GM19099 (cell line): ENCODE measurements around the gene EPS8L1.

Source experiments
- POLR2A ChIP-seq: IDR thresholded peaks from 3 replicates; pipeline ENCODE4 v1.6.1; 2011; ENCODE audit warnings: low read depth; ENCODE audit not compliant: insufficient read length; ENCODE audit errors: extremely low read depth

EPS8L1 gene

GRCh38 chr19:55047951-55048350 is 27.7 kb upstream of the EPS8L1 start:
- no peak for TF ChIP-seq POLR2A

- no peak for TF ChIP-seq POLR2A
Observed at GRCh38 chr19:55048446-55048845, 27.2 kb upstream of the EPS8L1 start.

GRCh38 chr19:55050749-55051532 is 24.7 kb upstream of the EPS8L1 start:
- TF ChIP-seq POLR2A: no peak

- TF ChIP-seq POLR2A: no peak
Observed at GRCh38 chr19:55053735-55054134, 21.9 kb upstream of the EPS8L1 start.

GRCh38 chr19:55056827-55057226 is 18.8 kb upstream of the EPS8L1 start:
- TF ChIP-seq POLR2A: no peak

- no peak for TF ChIP-seq POLR2A
Observed at GRCh38 chr19:55058781-55059610, 16.7 kb upstream of the EPS8L1 start.

GRCh38 chr19:55062735-55063491 is 12.8 kb upstream of the EPS8L1 start, which contains the start of gene RDH13:
RDH13 (minus strand) TSS chr19:55063148; CDS start chr19:55063032, 116 bp downstream.
- peak; percentile 63 for TF ChIP-seq POLR2A

GRCh38 chr19:55063492-55063843 is 12.2 kb upstream of the EPS8L1 start:
- TF ChIP-seq POLR2A: no peak

GRCh38 chr19:55066107-55066709 is 9.5 kb upstream of the EPS8L1 start:
- no peak for TF ChIP-seq POLR2A

GRCh38 chr19:55067869-55068268 is 7.8 kb upstream of the EPS8L1 start:
- no peak for TF ChIP-seq POLR2A

- TF ChIP-seq POLR2A: no peak
Observed at GRCh38 chr19:55068950-55069864, 6.5 kb upstream of the EPS8L1 start.

- TF ChIP-seq POLR2A: no peak
Observed at GRCh38 chr19:55069865-55070197, 5.8 kb upstream of the EPS8L1 start.

GRCh38 chr19:55070466-55071128 is 5.1 kb upstream of the EPS8L1 start:
- no peak for TF ChIP-seq POLR2A
